Stimulated activated CD8-positive, alpha-beta memory T cell treated with anti-CD3 and anti-CD28 coated beads, Interleukin-12 subunit alpha, Interleukin-12 subunit beta, amount 100 ng/mL, for 24 hours (primary cell): ENCODE measurements around the gene ACSL4.
"Not testable (repeated sequence)": the region's sequence is repeated elsewhere in the genome, so short reads cannot be mapped to it uniquely, and the experiment has no call there.

ENCODE experiments used
- DNase-seq: peaks from one replicate; pipeline ENCODE4 v3.0.0-alpha.2; 2020; ENCODE audit errors: extremely low read depth

The ACSL4 gene

DNA sequence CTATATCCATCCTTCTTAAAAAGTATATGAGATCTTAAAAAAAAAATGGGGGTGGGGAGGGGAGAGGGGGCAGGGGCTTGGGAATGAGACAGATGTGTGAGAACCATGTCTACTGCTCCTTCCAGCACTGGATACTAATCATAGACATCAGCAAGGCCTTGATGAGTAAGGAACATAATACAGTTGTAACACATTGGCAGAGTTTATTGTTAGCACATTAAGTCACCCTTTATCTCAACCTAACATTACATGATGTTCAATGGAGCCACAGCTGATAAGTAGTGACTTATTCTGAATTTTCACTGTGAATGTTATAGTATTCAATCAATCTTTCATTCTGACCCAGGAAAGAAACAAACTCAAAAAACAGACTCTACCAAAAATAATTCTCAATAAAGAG is 60.8 kb downstream of the ACSL4 start:
- DNase-seq: no peak

DNA sequence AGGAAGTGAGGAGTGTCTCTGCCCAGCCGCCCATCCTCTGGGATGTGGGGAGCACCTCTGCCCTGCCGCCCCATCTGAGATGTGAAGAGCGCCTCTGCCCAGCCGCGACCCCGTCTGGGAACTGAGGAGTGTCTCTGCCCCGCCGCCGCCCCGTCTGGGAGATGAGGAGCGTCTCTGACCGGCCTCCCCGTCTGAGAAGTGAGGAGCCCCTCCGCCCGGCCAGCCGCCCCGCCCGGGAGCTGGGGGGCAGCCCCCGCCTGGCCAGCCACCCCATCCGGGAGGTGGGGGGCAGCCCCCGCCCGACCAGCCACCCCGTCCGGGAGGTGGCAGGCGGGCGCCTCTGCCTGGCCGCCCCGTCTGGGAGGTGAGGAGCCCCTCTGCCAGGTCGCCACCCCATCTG is 61.9 kb downstream of the ACSL4 start:
- DNase-seq: not testable (repeated sequence)

DNA sequence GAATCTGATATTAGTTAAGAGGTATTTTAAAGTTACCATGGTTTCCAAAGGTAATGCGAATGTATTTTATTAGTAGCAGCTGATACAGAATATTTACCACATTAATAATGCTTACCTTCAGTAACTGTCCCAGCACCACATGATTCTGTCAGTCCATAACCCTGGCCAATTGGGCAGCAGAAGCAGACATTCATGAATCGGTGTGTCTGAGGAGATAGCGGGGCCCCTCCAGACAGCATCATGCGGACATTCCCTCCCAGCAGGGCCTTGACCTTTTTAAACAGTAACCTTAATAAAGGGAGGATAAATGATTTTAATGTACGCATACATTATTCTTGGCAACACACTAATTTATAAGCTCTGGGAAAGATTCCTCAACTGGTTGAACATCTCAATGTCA is 65.1 kb downstream of the ACSL4 start:
- no peak for DNase-seq

DNA sequence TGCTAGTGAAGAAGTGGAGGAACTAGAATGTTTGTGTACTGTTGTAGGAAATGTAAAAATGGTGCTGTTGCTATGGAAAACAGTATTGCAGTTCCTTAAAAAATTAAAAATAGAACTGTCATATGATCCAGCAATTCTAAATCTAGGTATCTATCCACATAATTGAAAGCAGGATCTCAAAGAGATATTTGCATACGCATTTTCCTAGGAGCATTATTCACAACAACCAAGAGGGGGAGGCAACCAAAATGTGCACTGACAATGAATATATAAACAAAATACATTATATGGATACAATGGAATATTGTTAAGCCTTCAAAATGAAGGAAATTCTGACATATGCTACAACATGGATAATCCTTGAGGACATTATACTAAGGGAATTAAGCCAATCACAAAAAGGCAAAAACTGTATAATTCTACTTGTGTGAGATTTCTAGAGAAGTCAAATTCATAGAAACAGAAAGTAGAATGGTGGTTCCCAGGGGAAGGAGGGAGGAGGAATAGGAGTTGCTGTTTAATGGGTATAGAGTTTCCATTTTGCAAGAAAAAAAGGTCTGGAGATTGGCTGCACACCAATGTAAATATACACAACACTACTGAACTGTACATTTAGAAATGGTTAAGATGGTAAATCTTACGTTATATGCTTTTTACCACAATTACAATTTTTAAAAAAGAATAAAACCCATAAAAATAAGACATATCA is 72.5 kb downstream of the ACSL4 start:
- no peak for DNase-seq

DNA sequence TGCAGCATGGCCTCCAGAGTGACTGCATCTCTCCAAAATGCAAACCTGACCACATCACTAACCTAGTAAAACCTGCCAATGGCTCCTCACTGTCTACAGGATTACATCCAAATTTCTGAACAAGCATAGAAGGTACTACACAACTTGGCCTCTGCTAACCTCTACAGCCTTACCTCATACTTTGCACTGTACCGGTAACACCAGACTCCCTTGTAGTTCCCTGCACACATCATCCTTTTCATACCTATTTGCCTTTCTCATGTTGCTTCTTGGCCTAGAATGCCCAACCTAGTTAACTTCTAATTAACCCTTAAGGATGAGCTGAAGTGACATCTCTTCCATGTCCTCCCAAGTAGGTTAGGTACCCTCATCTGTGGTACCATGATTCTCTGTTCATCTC is 74.7 kb downstream of the ACSL4 start:
- DNase-seq: no peak

DNA sequence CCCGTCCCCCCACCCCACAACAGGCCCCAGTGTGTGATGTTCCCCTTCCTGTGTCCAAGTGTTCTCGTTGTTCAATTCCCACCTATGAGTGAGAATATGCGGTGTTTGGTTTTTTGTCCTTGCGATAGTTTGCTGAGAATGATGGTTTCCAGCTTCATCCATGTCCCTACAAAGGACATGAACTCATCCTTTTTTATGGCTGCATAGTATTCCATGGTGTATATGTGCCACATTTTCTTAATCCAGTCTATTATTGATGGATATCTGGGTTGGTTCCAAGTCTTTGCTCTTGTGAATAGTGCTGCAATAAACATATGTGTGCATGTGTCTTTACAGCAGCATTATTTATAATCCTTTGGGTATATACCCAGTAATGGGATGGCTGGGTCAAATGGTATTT is 75.7 kb downstream of the ACSL4 start:
- not testable (repeated sequence) for DNase-seq

DNA sequence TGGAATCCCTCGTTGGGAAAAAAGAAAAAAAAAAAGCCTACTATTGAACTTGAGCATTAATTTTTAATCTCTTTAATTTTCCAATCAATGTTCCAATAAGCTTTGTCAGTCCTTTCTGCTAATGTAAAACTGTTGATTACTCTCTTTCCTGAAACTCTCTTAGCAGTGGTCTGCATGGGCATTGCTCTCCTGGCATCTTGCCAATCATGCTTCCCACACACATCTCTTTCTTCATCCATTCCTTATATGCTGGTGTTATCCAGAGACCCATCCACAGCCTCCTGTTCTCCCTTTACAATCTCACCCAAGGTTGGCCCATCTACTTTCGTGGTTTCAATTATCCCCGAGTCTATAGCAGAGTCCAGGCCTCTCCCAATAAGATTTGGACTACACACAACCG is 76.3 kb downstream of the ACSL4 start:
- no peak for DNase-seq

DNA sequence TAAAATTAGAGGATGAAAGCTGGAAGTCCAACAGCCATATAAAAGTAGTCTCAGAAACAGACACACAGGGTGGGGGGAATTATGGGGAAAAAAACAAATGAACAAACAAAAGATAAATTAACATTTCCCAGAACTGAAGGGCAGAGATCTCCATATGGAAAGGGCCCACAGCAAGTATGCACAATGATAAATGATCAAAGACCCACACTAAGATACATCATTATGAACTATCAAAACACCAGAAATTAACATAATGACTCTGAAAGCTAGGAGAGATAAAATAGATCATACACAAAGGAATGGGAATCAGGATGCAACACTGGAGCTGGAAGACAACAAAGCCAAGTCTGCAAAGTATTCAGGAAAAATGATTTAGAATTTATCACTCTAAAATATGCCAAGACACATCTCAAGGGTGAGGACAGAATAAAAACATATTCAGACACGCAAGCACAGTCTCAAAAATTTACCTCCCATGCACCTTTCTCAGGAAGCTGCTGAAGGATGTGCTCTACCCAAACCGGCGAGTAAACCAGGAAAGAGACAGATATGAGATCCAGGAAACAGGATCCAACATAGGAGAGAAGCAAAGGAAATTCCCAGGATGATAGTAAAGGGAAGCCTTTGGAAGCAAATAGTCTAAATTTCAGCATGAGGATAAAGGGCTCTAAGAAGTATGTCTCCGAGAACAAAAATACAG is 77.4 kb downstream of the ACSL4 start:
- no peak for DNase-seq

DNA sequence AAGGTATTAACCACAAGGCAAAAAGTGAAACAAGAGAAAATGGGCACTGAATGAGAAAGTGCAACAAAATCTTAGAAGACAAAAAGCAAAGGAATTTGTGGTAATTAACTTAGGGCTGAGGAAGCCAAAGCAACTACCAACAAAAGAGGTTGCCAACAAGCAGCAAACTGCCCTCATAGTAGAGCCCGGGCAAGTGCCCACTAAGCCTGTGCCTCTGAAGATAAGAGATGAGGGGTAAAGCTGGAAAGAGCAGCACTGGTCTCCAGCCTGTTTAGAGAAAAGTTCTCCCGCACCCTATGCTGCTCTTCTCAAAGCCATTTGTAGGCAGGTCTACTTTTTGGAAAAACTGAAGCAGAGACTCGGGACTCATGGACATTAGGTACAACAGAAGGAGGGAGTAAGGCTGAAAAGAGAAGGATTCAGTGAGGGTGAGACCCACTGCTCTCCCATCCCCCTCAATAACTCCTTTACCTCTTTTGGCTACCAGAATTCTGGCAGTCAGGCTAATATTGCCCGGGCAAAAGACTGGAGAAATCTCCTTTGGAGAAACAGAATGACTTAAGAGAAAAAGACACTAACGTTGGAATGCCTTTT is 78.4 kb downstream of the ACSL4 start:
- DNase-seq: no peak

DNA sequence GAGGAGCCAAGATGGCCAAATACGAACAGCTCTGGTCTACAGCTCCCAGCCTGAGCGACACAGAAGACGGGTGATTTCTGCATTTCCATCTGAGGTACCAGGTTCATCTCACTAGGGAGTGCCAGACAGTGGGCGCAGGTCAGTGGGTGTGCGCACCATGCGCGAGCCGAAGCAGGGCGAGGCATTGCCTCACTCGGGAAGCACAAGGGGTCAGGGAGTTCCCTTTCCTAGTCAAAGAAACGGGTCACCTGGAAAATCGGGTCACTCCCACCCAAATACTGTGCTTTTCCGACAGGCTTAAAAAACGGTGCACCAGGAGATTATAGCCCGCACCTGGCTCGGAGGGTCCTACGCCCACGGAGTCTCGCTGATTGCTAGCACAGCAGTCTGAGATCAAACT is 88.4 kb downstream of the ACSL4 start:
- DNase-seq: not testable (repeated sequence)

DNA sequence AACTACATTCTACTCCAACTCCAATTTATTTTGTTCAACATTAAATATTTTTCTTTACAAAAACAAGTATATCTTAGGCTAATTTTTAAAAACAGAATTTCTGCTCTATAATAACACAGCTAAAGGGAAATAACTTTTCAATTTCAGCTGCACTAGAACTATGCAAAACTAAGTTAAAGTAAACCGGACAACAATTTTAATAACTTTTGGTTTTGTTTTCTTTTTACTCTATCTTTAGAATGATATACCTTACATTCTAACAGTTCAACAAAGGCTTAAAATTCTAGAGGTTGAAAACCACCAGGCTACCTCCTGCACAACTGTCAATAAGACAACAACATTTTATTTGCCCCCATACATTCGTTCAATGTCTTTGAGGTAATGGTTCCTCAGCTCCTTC is 89.4 kb downstream of the ACSL4 start:
- no peak for DNase-seq

DNA sequence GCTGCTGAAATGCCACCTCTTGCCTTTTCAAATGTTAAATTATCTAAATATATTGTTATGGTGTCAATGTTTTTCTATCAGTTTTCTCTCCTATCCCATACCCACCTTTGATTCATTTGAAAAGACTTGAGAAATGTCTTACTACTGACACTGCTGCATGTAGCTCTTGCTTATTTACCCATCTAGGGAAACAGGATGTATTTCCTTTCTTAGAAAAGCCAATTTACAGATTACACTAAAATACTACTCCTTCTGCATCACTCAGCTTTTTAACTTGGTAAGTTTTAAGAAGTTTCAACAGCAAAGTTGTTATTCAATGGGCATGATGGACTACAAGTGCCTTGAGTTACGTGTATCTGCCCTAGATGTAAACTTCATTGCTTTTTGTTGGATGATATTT is 94.9 kb downstream of the ACSL4 start:
- DNase-seq: no peak

DNA sequence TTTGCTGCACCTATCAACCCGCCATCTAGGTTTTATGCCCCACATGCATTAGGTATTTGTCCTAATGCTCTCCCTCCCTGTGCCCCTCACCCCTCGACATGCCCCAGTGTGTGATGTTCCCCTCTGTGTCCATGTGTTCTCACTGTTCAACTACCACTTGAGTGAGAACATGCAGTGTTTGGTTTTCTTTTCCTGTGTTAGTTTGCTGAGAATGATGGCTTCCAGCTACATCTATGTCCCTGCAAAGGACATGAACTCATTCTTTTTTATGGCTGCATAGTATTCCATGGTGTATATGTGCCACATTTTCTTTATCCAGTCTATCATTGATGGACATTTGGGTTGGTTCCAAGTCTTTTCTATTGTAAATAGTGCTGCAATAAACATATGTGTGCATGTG is 95.6 kb downstream of the ACSL4 start:
- DNase-seq: not testable (repeated sequence)

DNA sequence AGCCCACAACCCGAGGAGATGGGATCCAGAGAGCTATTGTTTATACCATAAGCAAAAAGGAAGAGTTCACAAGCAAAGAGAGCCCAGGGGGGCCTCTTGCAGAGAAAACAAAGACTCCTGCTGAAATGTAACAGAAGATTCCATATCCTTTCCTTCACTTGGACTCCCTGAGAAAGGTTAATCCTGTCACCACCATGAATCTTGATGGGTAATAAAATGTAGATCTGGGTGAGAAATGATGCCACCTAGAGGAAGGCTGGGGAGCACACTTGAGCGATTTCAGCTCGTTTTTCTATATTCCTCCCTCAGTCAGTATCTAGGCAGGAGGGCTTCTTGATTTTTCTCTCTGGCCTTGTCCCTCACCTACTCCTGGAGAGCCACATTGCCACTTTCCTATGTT is 97.9 kb downstream of the ACSL4 start:
- no peak for DNase-seq

DNA sequence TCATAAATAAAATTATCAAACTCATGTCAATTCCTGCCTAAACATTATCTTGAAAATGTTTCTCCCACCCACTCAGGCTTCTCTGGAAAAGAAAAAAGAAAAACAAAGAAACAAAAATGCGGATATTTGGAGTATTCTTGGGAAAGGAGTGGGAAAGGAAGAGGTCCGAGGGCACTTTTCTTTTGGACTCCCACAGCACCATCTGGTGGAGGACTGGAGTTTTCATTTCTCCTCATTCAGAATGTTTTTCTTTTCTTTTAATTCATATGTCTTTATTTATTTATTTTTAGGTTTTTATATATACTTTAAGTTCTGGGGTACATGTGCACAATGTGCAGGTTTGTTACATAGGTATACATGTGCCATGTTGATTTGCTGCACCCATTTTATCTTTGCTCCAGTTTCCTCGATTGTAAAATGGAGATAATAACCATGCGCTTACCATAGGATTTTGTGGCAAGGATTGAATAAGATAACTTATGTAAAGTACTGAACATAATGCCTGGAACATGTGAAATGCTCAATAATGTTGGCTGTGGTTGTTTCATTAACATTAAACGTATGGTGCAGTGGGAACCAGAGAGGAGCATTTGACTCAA is 100.1 kb downstream of the ACSL4 start:
- no peak for DNase-seq

DNA sequence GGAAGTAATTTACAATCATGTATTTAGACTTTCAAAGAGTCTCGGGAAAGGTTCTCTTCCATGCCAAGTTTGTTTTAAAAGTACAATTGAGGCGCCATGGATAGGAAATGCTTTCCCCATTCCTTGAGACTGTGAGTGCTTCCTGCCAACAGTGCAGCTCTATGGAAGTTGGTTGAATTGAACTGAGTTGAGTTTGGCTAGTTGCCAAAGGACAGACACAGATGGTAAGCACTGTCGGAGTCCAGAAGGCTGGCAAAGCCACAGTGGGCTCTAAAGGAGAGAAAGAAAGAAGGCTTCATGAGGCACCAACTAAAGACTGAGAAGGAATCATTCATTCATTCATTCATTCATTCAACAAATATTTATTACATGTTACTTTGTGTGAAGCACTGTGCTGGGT is 103.7 kb downstream of the ACSL4 start:
- no peak for DNase-seq

DNA sequence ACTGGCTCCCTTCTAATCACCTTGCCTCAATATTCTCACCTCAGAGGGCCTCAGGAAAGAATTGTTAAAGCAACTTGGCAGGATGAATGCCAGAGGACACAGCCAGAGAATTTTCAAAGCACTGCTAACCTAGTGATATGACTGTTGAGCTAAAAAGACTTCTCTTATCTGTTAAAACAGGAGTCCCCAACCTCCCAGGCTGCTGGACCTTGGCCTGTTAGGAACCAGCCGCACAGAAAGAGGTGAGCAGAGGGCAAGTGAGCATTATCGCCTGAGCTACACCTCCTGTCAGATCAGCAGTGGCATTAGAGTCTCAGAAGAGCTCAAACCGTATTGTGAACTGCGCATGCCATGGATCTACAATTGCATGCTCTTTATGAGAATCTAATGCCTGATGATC is 106.4 kb downstream of the ACSL4 start:
- DNase-seq: no peak

DNA sequence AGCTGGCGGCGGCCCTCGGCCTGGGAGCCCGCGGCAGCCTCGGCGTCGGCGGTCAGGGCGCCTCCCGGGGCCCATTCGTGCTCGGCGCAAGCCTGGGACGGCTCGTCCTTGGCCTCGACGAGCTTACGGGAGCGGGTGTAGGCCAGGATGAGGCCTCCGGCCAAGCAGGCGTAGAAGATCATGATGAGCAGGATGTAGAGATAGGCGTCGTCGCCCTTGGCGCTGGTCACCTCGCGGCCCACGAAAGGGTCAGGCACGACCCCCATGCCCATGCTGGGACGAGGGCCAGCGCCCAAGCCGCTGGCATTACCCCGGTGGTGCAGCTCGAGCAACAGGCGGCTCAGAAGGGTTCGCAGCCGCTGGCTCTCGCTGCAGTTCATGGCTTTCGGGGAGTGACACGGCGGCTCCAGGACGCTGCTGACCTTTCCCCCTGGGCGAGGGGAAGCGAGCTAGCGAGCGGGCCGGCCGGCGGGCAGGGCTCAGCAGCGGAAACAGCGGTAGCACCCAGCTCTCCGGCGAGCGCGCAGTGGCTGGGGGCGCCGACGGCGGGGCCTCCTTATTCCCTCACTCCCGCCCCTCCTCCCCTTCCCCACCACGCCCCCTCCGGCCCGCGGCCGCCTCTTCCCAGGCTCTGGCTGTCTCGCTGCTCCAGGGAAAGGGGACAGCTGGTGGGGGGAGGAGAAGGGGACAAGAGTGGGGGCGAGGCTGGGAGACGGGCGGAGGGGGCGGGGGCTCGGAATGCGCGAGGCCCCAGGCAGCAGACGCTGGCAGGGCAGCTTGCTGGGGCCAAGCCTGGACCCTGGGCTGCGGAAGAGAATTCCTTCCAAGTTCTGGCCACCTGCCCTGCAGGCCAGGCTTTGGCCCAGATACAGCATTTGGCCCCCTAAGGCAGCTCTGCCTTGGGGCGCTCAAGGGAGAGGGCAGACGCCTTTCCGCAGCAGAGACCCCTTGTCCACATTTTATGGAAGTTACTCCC is 108.1 kb downstream of the ACSL4 start, which contains the start of gene KCNE5:
TSS of gene KCNE5 (minus strand) at position 532 of the 976 bp plus-strand sequence. CDS start at position 380, 152 bp downstream.
- DNase-seq: no peak

DNA sequence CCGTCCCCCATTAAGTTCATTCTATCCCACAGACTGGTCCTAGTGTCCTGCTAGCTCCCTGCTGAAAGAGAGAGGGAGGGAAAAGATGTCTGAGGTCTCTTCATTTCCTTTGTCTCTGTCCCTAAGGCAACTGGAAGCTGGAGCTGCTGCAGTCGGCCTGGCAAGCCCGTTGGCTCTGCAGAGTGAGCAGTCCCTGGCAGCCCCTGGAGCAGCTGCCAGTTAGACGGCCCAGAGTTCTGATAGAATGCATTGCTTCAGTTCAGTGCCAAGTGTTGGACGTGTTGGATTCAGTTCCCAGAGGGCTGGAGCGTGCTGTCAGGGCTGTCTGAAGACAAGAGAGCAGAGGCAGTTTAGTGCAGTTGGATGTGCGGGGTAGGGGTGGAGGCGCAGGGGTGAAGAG is 109.1 kb downstream of the ACSL4 start:
- DNase-seq: no peak

DNA sequence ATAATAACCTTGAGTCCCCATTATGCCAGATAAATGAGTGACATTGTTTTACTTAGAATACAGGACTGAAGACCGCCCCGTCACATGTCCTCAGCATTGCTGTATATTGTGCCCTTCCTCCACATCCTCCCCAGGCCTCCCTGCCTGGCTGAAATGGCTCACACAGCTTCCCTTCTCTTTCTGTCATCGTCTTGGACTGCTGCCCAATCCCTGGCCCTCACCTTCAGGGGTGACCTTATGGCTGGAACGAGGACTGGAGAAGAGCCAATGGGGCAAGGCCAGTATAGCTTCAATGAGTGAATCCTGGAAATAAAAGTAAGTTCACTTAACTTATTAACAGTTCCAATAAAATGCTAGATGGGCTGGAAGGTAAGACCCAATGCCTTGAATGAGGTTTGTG is 110.8 kb downstream of the ACSL4 start:
- DNase-seq: no peak

DNA sequence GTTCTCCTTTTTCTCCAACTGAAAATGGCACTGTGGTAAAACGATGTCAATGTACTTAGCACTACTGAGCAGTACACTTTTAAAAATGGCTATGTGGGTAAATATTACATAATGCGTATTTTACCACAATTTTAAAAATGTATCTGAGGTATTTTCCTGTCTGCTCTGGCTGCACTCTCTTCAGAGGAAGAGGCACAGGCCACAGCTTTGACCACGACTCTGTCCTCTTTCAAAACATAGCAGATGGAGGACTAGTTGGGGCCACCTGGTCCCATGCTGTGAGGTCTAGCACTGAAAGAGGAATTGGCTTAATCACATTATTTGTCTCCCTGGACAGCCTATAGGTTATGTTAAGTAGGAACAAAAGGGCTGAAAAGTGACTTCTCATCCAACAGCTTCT is 113.3 kb downstream of the ACSL4 start:
- no peak for DNase-seq

DNA sequence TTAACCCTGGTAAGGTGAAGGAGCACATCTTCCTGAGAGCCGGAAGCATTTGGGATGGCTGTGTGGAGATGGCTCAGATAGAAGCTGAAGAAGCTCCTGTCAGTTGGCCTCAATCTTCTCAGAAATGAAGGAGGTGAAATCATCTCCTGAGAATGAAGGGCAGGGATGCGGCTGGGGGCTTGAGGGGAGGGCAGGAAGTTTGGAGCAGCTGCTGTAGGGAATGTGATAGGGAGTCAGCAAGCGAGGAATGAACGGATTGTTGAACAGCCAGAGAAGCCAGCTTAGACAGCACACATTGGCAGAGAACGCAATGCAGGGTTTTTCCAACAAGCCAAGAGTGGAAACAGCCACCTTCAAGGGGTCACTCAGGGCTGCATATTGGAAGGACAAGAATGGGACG is 118.1 kb downstream of the ACSL4 start:
- DNase-seq: no peak
